Hepatocyte (in vitro differentiated cells): ENCODE data around the gene CARD11.

Experiments used
- CTCF ChIP-seq: fragments of 200-600 bp; sonication (generic); IDR thresholded peaks from 2 replicates; pipeline ENCODE4 v1.5.1; 2016; ENCODE audit warnings: antibody characterized with exemption, mild to moderate bottlenecking; ENCODE audit not compliant: poor library complexity
- EZH2phosphoT487 ChIP-seq: fragments of 200-600 bp; sonication (generic); IDR thresholded peaks from one replicate; pipeline ENCODE4 v1.6.1; 2018; ENCODE audit warnings: antibody characterized with exemption, mild to moderate bottlenecking, low read depth, moderate library complexity; ENCODE audit not compliant: unreplicated experiment, severe bottlenecking

DNA sequence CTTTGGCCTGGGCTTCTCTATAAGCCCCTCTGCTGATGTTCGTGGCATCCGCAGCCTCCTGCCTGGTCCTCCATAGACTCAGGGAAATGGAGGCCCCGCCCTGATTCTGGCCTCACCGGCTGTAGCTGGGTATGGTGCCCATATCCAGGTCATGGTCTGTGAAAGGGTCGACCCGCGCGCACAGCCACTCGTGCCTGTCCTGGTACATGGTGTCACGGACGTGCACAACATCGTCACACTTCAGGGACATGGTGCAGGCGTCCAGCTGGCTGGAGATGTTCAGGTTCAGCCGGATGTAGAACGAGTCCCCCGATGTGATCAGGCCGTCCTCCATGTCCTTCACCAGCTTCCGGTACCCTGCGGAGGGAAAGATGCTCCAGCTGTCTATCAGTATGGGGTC, 124.4 kb downstream of the CARD11 start:
- TF ChIP-seq EZH2phosphoT487 (no peak), CTCF (no peak)
